GM12865 (cell line): ENCODE results near the gene ANKRD44.

ENCODE experiments used
- DNase-seq: peaks from one replicate; pipeline ENCODE4 v3.0.0; 2010; ENCODE audit warnings: low read depth
- H3K4me3 ChIP-seq: 2 replicates; pipeline ENCODE4 v1.5.1; 2011; ENCODE audit warnings: mild to moderate bottlenecking, low read depth, low read length, control low read depth
- CTCF ChIP-seq: IDR thresholded peaks from 2 replicates; pipeline ENCODE4 v1.5.1; 2011; ENCODE audit warnings: low read length, control low read depth, low read depth, inconsistent platforms; ENCODE audit not compliant: insufficient read depth; ENCODE audit errors: missing control alignments

ANKRD44 gene

GRCh38 chr2:197170208-197170607 lies 140.4 kb downstream of the ANKRD44 start:
- no peak for TF ChIP-seq CTCF

GRCh38 chr2:197168705-197169104 lies 141.9 kb downstream of the ANKRD44 start:
- DNase-seq = peak; percentile 82
- peak; percentile 81 for TF ChIP-seq CTCF
- no peak overlapping the region for H3K4me3 ChIP-seq

More at GRCh38 chr2:197170208-197170607, 140.4 kb downstream of the ANKRD44 start:
- H3K4me3 ChIP-seq = no peak overlapping the region
- no peak for DNase-seq

- H3K4me3 ChIP-seq = no peak overlapping the region
- no peak for TF ChIP-seq CTCF
- DNase-seq = no peak
These were observed 142.8 kb downstream of the ANKRD44 start for GRCh38 chr2:197167608-197168314.

- TF ChIP-seq CTCF = no peak
- no peak for DNase-seq
- no peak overlapping the region for H3K4me3 ChIP-seq
These were observed 145.6 kb downstream of the ANKRD44 start for GRCh38 chr2:197165020-197165419.

- no peak for TF ChIP-seq CTCF
- DNase-seq = no peak
- no peak overlapping the region for H3K4me3 ChIP-seq
These were observed 146.3 kb downstream of the ANKRD44 start for GRCh38 chr2:197164141-197164754.

GRCh38 chr2:197163712-197164140 lies 146.9 kb downstream of the ANKRD44 start:
- TF ChIP-seq CTCF = no peak
- no peak for DNase-seq
- H3K4me3 ChIP-seq = no peak overlapping the region

- DNase-seq = no peak
- no peak for TF ChIP-seq CTCF
- H3K4me3 ChIP-seq = no peak overlapping the region
These were observed 148.8 kb downstream of the ANKRD44 start for GRCh38 chr2:197161774-197162173.
